Natural killer cell treated with Interleukin-12 subunit alpha and Interleukin-12 subunit beta and Interleukin-15 and Interleukin-18, amount 100 ng/mL, for 72 hours (primary cell): ENCODE results near the gene ARHGAP8. TPM values are rescaled to one million over a fixed set of nuclear protein-coding genes. Genes with fewer than 3 reads are reported as not detected.
"Not testable (repeated sequence)": the region's sequence is repeated elsewhere in the genome, so short reads cannot be mapped to it uniquely, and the experiment has no call there.

Experiments used
- ATAC-seq, 2 donors: fragments of 150-1000 bp; cut with Tn5 transposase in 1 of 2; sonication (Bioruptor Pico), chemical (Tn5 transposase) in 1 of 2; 2 replicates each; pipeline ENCODE4 v1.10.0; 2021
- DNase-seq: peaks from one replicate; pipeline ENCODE4 v3.0.0; 2022; ENCODE audit warnings: low spot score
- H3K27ac Mint-ChIP-seq, 2 donors: 1 replicate in 1 of 2; 2 replicates in 1 of 2; pipeline ENCODE4 v1.8.0; 2022; ENCODE audit warnings: mixed read lengths in 2 of 2, mild to moderate bottlenecking in 1 of 2, moderate library complexity in 1 of 2
- H3K27me3 Mint-ChIP-seq, 2 donors: 1 replicate in 1 of 2; 2 replicates in 1 of 2; pipeline ENCODE4 v1.8.0; 2022; ENCODE audit warnings: mixed read lengths in 2 of 2
- H3K36me3 Mint-ChIP-seq: one replicate; pipeline ENCODE4 v1.8.0; 2022; ENCODE audit warnings: mixed read lengths
- H3K4me1 Mint-ChIP-seq, 2 donors: 1 replicate in 1 of 2; 2 replicates in 1 of 2; pipeline ENCODE4 v1.8.0; 2022; ENCODE audit warnings: low read depth in 2 of 2, mixed read lengths in 2 of 2, mild to moderate bottlenecking in 1 of 2
- H3K4me3 Mint-ChIP-seq: one replicate; pipeline ENCODE4 v1.8.0; 2022; ENCODE audit warnings: mixed read lengths
- H3K9me3 Mint-ChIP-seq: 2 replicates; pipeline ENCODE4 v1.8.0; 2022; ENCODE audit warnings: mixed read lengths
- total RNA-seq, 2 donors: library from RNA; stranded (reverse); gene quantifications; one replicate each; pipeline ENCODE4 v1.2.3, GENCODE V29; 2022

Gene ARHGAP8
- total RNA-seq, 2 donors from 2014 or later: 0.64 to 2.3 TPM

- H3K27me3 Mint-ChIP-seq: peaks cover 24 to 51% of the 10 kb centered on the region in 2 donors
- peaks cover 10% of the 10 kb centered on the region for H3K36me3 Mint-ChIP-seq
- ATAC-seq: no peak
- H3K4me1 Mint-ChIP-seq: no peaks in the 10 kb centered on the region
- H3K27ac Mint-ChIP-seq: no peak overlapping the region
- no peak for DNase-seq
- no peak overlapping the region for H3K4me3 Mint-ChIP-seq
- H3K9me3 Mint-ChIP-seq: peaks cover 3% of the 10 kb centered on the region
Observed at GRCh38 chr22:44901301-44901700, 148.9 kb downstream of the ARHGAP8 start.

- Mint-ChIP-seq H3K36me3 (peaks cover 10% of the 10 kb centered on the region), H3K27me3 (peaks cover 24 to 51% of the 10 kb centered on the region in 2 donors)
- H3K27ac Mint-ChIP-seq, DNase-seq, H3K4me3 Mint-ChIP-seq, ATAC-seq, H3K4me1 Mint-ChIP-seq, H3K9me3 Mint-ChIP-seq: not testable (repeated sequence)
Observed at GRCh38 chr22:44903164-44903563, 150.8 kb downstream of the ARHGAP8 start.

GRCh38 chr22:44904492-44905152 is 152.2 kb downstream of the ARHGAP8 start:
- ATAC-seq, DNase-seq, H3K27ac Mint-ChIP-seq, H3K9me3 Mint-ChIP-seq, H3K4me3 Mint-ChIP-seq, H3K4me1 Mint-ChIP-seq: not testable (repeated sequence)
- Mint-ChIP-seq H3K36me3 (peaks cover 10% of the 10 kb centered on the region), H3K27me3 (peaks cover 22 to 48% of the 10 kb centered on the region in 2 donors)

- DNase-seq: no peak
- Mint-ChIP-seq H3K36me3 (peaks cover 17% of the 10 kb centered on the region), H3K4me1 (no peaks in the 10 kb centered on the region), H3K9me3 (peaks cover 3% of the 10 kb centered on the region), H3K4me3 (no peak overlapping the region), H3K27me3 (peaks cover 25 to 54% of the 10 kb centered on the region in 2 donors), H3K27ac (no peak overlapping the region)
- peak in 1 of 2 donors; percentile 37 for ATAC-seq
Observed at GRCh38 chr22:44906248-44906936, 154.0 kb downstream of the ARHGAP8 start.

GRCh38 chr22:44906999-44907644 is 154.7 kb downstream of the ARHGAP8 start:
- DNase-seq (no peak), ATAC-seq (no peak)
- Mint-ChIP-seq H3K4me3 (no peak overlapping the region), H3K27me3 (peaks cover 25 to 58% of the 10 kb centered on the region in 2 donors), H3K9me3 (peaks cover under 1% of the 10 kb centered on the region), H3K36me3 (peaks cover 17% of the 10 kb centered on the region), H3K27ac (no peak overlapping the region), H3K4me1 (no peaks in the 10 kb centered on the region)

GRCh38 chr22:44907765-44908737 is 155.7 kb downstream of the ARHGAP8 start:
- Mint-ChIP-seq H3K4me3 (no peak overlapping the region), H3K36me3 (peaks cover 8% of the 10 kb centered on the region), H3K9me3 (no peaks in the 10 kb centered on the region), H3K4me1 (no peaks in the 10 kb centered on the region), H3K27me3 (peaks cover 22 to 54% of the 10 kb centered on the region in 2 donors), H3K27ac (no peak overlapping the region)
- DNase-seq: no peak
- ATAC-seq: no peak

GRCh38 chr22:44909241-44909640 is 156.9 kb downstream of the ARHGAP8 start:
- H3K36me3 Mint-ChIP-seq: peaks cover 7% of the 10 kb centered on the region
- no peak for DNase-seq
- ATAC-seq: no peak
- no peaks in the 10 kb centered on the region for H3K4me1 Mint-ChIP-seq
- no peak overlapping the region for H3K27ac Mint-ChIP-seq
- H3K9me3 Mint-ChIP-seq: no peaks in the 10 kb centered on the region
- no peak overlapping the region for H3K4me3 Mint-ChIP-seq
- H3K27me3 Mint-ChIP-seq: peaks cover 15 to 42% of the 10 kb centered on the region in 2 donors

Other genes with a start within 250 kb of the ARHGAP8 start
- 10 to 100 TPM; 15.7 to 29.2 TPM for gene PRR5, start 50.4 kb upstream of the ARHGAP8 start, total RNA-seq